Fibroblast of lung (primary cell): Measurements from ENCODE around the gene RGS10. TPM values are rescaled to one million over a fixed set of nuclear protein-coding genes. Genes with fewer than 3 reads are reported as not detected.

Experiments
- DNase-seq, 2 donors: peaks; one replicate each; pipeline versions ENCODE4 v3.0.0 to v3.0.0-alpha.2; 2010; ENCODE audit warnings: low read depth in 2 of 2
- H2AFZ ChIP-seq: 2 replicates; pipeline ENCODE4 v1.5.1; 2012; ENCODE audit warnings: low read length, control low read depth, inconsistent platforms
- H3K27ac ChIP-seq: 2 replicates; pipeline ENCODE4 v1.5.1; 2011; ENCODE audit warnings: low read length, control low read depth; ENCODE audit not compliant: insufficient read depth
- H3K27me3 ChIP-seq: 2 replicates; pipeline ENCODE4 v1.5.1; 2011; ENCODE audit warnings: mild to moderate bottlenecking, low read length; ENCODE audit not compliant: control insufficient read depth, insufficient read depth
- H3K36me3 ChIP-seq: 2 replicates; pipeline ENCODE4 v1.5.1; 2011; ENCODE audit warnings: low read length; ENCODE audit not compliant: control insufficient read depth, insufficient read depth
- H3K4me1 ChIP-seq: 2 replicates; pipeline ENCODE4 v1.5.1; 2011; ENCODE audit warnings: low read length; ENCODE audit not compliant: control insufficient read depth, insufficient read depth; ENCODE audit errors: extremely low read depth
- H3K4me2 ChIP-seq: 2 replicates; pipeline ENCODE4 v1.5.1; 2011; ENCODE audit warnings: low read length, control low read depth; ENCODE audit not compliant: insufficient read depth; ENCODE audit errors: extremely low read depth
- H3K4me3 ChIP-seq, 4 experiments: fragments of 200-600 bp in 1 of 4; sonication (generic) in 1 of 4; replicated peaks in 1 of 4; 2 replicates each; pipeline ENCODE4 v1.5.1; 2011 to 2016; ENCODE audit warnings: low read length in 4 of 4, low read depth in 3 of 4, mild to moderate bottlenecking in 3 of 4, control low read depth in 2 of 4, inconsistent platforms in 1 of 4, mixed read lengths in 1 of 4; ENCODE audit not compliant: insufficient read depth in 1 of 4; ENCODE audit errors: control extremely low read depth in 1 of 4
- H3K79me2 ChIP-seq: 2 replicates; pipeline ENCODE4 v1.5.1; 2012; ENCODE audit warnings: mild to moderate bottlenecking, low read length, inconsistent platforms; ENCODE audit not compliant: control insufficient read depth, insufficient read depth
- H3K9ac ChIP-seq: 2 replicates; pipeline ENCODE4 v1.5.1; 2011; ENCODE audit warnings: mild to moderate bottlenecking, low read length, control low read depth; ENCODE audit not compliant: insufficient read depth
- H3K9me3 ChIP-seq: 2 replicates; pipeline ENCODE4 v1.5.1; 2012; ENCODE audit warnings: low read depth, low read length; ENCODE audit not compliant: control insufficient read depth, insufficient read depth
- H4K20me1 ChIP-seq: 2 replicates; pipeline ENCODE4 v1.5.1; 2011; ENCODE audit warnings: low read length; ENCODE audit not compliant: control insufficient read depth, insufficient read depth; ENCODE audit errors: extremely low read depth
- EZH2 ChIP-seq: IDR thresholded peaks from 2 replicates; pipeline ENCODE4 v1.5.1; 2012; ENCODE audit warnings: low read length, control low read depth, mild to moderate bottlenecking; ENCODE audit errors: missing control alignments
- polyA plus RNA-seq, 2 donors: library from polyadenylated mRNA; depleted of rRNA in 1 of 2; stranded (reverse) in 1 of 2; unstranded in 1 of 2; fragments of >200 nt; gene quantifications; 2 replicates each; pipeline ENCODE4 v1.2.1, GENCODE V29; 2011 to 2012; ENCODE audit warnings: missing spikeins in 1 of 2
- total RNA-seq: library from RNA; depleted of rRNA; stranded (reverse); fragments of >200 nt; gene quantifications from 2 replicates; pipeline ENCODE4 v1.2.1, GENCODE V29; 2014
- TF ChIP-seq, protein P1 (sequence below), 2 donors: IDR thresholded peaks in 1 of 2; conservative IDR thresholded peaks in 1 of 2; 1 replicate in 1 of 2; 2 replicates in 1 of 2; pipeline ENCODE4 v1.5.1; 2011 to 2012; ENCODE audit warnings: low read length in 2 of 2, control low read depth in 1 of 2, inconsistent platforms in 1 of 2, low read depth in 1 of 2, mild to moderate bottlenecking in 1 of 2

The RGS10 gene
- total and polyA plus RNA-seq, 2 donors (not counting 1 experiment from before 2014, with no cell fraction given), result 50.9 to 103 TPM

DNA sequence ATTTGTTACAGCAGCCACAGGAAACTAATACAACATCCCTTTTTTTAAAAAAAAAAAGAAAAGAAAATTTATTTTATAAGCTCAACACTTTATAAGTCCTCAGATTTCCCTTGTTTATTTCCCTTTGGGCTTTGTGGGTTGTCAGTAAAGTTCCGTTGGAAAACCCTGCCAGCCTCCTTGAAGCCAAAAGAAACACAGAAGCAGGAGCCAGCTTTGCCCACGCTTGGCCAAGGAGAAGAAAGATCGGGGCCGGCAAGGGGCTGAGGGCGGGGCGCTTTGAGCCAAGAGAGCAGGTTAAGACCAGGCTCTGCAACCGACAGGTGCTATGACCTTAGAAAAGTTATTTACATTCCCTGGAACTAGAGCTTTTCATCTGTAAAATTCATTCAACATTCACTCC is 72.7 kb downstream of the RGS10 start:
- Histone ChIP-seq H3K4me2 (no peak overlapping the region), H3K36me3 (no peaks in the 10 kb centered on the region), H2AFZ (no peak overlapping the region), H3K79me2 (no peaks in the 10 kb centered on the region), H3K9me3 (no peaks in the 10 kb centered on the region), H3K4me1 (no peaks in the 10 kb centered on the region), H3K27me3 (peaks cover 16% of the 10 kb centered on the region), H3K4me3 (no peak overlapping the region), H4K20me1 (no peaks in the 10 kb centered on the region), H3K27ac (no peak overlapping the region), H3K9ac (no peak overlapping the region)
- DNase-seq, result no peak
- TF ChIP-seq, protein P1, sequence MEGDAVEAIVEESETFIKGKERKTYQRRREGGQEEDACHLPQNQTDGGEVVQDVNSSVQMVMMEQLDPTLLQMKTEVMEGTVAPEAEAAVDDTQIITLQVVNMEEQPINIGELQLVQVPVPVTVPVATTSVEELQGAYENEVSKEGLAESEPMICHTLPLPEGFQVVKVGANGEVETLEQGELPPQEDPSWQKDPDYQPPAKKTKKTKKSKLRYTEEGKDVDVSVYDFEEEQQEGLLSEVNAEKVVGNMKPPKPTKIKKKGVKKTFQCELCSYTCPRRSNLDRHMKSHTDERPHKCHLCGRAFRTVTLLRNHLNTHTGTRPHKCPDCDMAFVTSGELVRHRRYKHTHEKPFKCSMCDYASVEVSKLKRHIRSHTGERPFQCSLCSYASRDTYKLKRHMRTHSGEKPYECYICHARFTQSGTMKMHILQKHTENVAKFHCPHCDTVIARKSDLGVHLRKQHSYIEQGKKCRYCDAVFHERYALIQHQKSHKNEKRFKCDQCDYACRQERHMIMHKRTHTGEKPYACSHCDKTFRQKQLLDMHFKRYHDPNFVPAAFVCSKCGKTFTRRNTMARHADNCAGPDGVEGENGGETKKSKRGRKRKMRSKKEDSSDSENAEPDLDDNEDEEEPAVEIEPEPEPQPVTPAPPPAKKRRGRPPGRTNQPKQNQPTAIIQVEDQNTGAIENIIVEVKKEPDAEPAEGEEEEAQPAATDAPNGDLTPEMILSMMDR (conservative IDR thresholded peaks at IDR 0.05 in 1 of 2, IDR thresholded peaks at IDR 0.05 in 1 of 2; ENCODE audit: low read depth in 1 of 2, low read length in 2 of 2), result no peak
- no peak for TF ChIP-seq EZH2

DNA sequence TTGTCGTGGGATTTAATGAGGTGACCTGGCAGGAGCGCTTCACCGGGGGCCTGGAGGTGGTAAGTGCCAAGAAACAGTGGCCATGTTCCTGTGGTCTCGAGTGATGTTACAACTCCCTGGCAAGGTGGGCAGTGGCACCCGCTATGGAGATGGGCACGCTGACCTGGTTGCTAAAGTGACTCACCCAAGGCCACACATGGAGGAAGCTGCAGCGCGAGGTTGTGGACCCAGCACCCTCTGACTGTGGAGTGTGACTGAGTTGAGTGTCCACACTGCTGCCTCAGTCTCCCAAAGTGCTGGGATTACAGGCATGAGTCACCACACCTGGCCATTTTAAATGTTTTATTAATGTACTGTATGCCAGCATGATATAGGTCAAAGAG is 73.2 kb downstream of the RGS10 start:
- Histone ChIP-seq H4K20me1 (no peaks in the 10 kb centered on the region), H3K9ac (no peak overlapping the region), H3K9me3 (no peaks in the 10 kb centered on the region), H2AFZ (no peak overlapping the region), H3K4me3 (no peak overlapping the region), H3K4me2 (no peak overlapping the region), H3K4me1 (no peaks in the 10 kb centered on the region), H3K27ac (no peak overlapping the region), H3K27me3 (peaks cover 11% of the 10 kb centered on the region), H3K79me2 (no peaks in the 10 kb centered on the region), H3K36me3 (no peaks in the 10 kb centered on the region)
- DNase-seq, result no peak
- no peak for TF ChIP-seq EZH2
- TF ChIP-seq, protein P1 (conservative IDR thresholded peaks at IDR 0.05 in 1 of 2, IDR thresholded peaks at IDR 0.05 in 1 of 2; ENCODE audit: low read depth in 1 of 2, low read length in 2 of 2), result no peak

DNA sequence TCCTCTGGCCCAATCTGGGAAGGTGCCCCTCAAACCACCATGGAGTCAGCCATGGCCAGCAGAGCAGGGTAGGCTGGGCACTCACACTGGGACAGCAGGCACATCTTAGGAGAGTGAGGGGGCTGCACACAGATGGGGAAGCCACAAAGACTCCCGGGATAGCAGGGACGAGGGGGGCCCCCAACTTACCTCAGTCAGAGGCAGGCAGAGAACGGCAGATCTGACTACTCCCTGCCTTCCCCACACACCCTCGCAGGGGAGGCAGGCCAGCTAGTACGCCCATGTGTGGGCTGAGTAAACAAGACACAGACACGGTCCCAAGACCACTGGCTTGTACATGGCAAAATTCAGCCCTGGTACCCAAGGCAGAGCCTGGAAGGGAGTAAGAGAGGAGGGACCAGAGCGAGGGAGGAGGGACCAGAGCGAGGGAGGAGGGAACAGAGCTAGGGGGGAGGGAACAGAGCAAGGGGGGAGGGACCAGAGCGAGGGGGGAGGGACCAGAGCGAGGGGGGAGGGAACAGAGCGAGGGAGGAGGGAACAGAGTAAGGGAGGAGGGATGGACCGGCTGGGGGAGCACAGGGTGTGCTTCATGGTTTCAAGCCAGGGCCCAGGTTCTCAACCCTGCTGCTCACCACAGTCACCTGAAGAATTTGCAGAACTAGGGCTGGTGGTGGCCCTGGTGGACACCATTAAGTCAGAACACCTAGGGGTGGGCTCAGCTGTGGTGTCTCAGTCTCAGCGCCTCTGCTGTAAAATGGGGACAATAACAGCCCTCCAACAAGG is 73.8 kb downstream of the RGS10 start:
- Histone ChIP-seq H3K9me3 (no peaks in the 10 kb centered on the region), H3K4me3 (no peak overlapping the region), H3K27me3 (peaks cover 11% of the 10 kb centered on the region), H3K36me3 (no peaks in the 10 kb centered on the region), H3K79me2 (no peaks in the 10 kb centered on the region), H3K27ac (no peak overlapping the region), H3K4me1 (no peaks in the 10 kb centered on the region), H3K4me2 (no peak overlapping the region), H3K9ac (no peak overlapping the region), H4K20me1 (no peaks in the 10 kb centered on the region), H2AFZ (no peak overlapping the region)
- TF ChIP-seq, protein P1 (conservative IDR thresholded peaks at IDR 0.05 in 1 of 2, IDR thresholded peaks at IDR 0.05 in 1 of 2; ENCODE audit: low read depth in 1 of 2, low read length in 2 of 2), result no peak
- TF ChIP-seq EZH2, result no peak
- no peak for DNase-seq
